Measurements from ENCODE around the gene CCDC149. TPM values are rescaled to one million over a fixed set of nuclear protein-coding genes. Genes with fewer than 3 reads are reported as not detected.
A peak's percentile ranks its signal among the peaks of the same experiment; 100 is the strongest.

The CCDC149 gene
- total RNA-seq, 2 experiments from 2014 or later, result not detected

- Histone ChIP-seq H3K27ac (ENCODE audit: low read depth, low read length, poor library complexity, severe bottlenecking) (no peak overlapping the region), H4K20me1 (ENCODE audit: insufficient read depth, low read length) (no peaks in the 10 kb centered on the region), H3K4me1 (ENCODE audit: insufficient read depth, low read length, poor library complexity, severe bottlenecking) (no peaks in the 10 kb centered on the region), H3K4me3 (ENCODE audit: low read depth, low read length, poor library complexity, severe bottlenecking) (no peak overlapping the region), H3K4me2 (ENCODE audit: low read length) (no peak overlapping the region), H2AFZ (ENCODE audit: low read length) (no peak overlapping the region), H3K79me2 (ENCODE audit: insufficient read depth, low read depth, low read length) (no peaks in the 10 kb centered on the region), H3K9me2 (ENCODE audit: insufficient read depth, low read length) (no peaks in the 10 kb centered on the region), H3K36me3 (ENCODE audit: insufficient read depth, low read length) (no peaks in the 10 kb centered on the region), H3K9me3 (ENCODE audit: low read length) (no peaks in the 10 kb centered on the region)
- no peak for DNase-seq (ENCODE audit: low spot score)
- POLR2A ChIA-PET, result no interaction called here
- no TSS peak for BruUV-seq (replicated peaks)
- intact Hi-C loops (cut with micrococcal nuclease; ENCODE audit: unreplicated experiment), result no loop called here
- CTCF ChIA-PET (ENCODE audit: unreplicated experiment), result no interaction called here
- TF ChIP-seq, protein P1, sequence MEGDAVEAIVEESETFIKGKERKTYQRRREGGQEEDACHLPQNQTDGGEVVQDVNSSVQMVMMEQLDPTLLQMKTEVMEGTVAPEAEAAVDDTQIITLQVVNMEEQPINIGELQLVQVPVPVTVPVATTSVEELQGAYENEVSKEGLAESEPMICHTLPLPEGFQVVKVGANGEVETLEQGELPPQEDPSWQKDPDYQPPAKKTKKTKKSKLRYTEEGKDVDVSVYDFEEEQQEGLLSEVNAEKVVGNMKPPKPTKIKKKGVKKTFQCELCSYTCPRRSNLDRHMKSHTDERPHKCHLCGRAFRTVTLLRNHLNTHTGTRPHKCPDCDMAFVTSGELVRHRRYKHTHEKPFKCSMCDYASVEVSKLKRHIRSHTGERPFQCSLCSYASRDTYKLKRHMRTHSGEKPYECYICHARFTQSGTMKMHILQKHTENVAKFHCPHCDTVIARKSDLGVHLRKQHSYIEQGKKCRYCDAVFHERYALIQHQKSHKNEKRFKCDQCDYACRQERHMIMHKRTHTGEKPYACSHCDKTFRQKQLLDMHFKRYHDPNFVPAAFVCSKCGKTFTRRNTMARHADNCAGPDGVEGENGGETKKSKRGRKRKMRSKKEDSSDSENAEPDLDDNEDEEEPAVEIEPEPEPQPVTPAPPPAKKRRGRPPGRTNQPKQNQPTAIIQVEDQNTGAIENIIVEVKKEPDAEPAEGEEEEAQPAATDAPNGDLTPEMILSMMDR (conservative IDR thresholded peaks at IDR 0.05; ENCODE audit: low read length), result no peak
- no peak for TF ChIP-seq EZH2phosphoT487 (IDR thresholded peaks at IDR 0.05; ENCODE audit: borderline replicate concordance, low read depth, low read length)
Observed at GRCh38 chr4:24794480-24794879, 118.4 kb downstream of the CCDC149 start.

DNA sequence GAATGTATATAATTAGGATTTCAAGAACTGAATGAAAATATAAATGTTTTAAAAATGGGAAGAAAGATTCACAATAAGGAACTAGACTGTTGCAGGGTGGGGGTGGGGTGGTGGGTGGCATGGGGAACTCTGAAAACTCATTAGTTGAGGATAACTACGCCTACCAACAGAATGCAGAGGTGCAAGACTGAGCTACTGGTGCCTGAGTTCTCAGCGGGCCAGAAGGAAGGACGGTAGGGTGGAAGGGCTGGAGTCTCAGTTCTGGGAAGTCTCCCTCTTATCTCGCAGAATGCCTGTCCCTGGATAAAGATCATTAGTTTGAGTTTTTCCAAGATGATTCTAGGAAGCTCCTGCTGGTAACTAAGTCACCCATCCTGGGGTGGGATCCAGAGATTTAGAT lies 118.8 kb downstream of the CCDC149 start:
- Histone ChIP-seq H3K36me3 (ENCODE audit: insufficient read depth, low read length) (no peaks in the 10 kb centered on the region), H3K27ac (ENCODE audit: low read depth, low read length, poor library complexity, severe bottlenecking) (no peak overlapping the region), H3K4me3 (ENCODE audit: low read depth, low read length, poor library complexity, severe bottlenecking) (no peak overlapping the region), H3K79me2 (ENCODE audit: insufficient read depth, low read depth, low read length) (no peaks in the 10 kb centered on the region), H2AFZ (ENCODE audit: low read length) (no peak overlapping the region), H4K20me1 (ENCODE audit: insufficient read depth, low read length) (no peaks in the 10 kb centered on the region), H3K4me1 (ENCODE audit: insufficient read depth, low read length, poor library complexity, severe bottlenecking) (no peaks in the 10 kb centered on the region), H3K9me2 (ENCODE audit: insufficient read depth, low read length) (no peaks in the 10 kb centered on the region), H3K4me2 (ENCODE audit: low read length) (no peak overlapping the region), H3K9me3 (ENCODE audit: low read length) (no peaks in the 10 kb centered on the region)
- intact Hi-C loops (cut with micrococcal nuclease; ENCODE audit: unreplicated experiment), result no loop called here
- no TSS peak for BruUV-seq (replicated peaks)
- POLR2A ChIA-PET, result interaction anchor here (0.5 to 0.6 kb wide), 2 partner anchors 40 to 366 kb away, joined by 4 read pairs; no protein-coding TSS in a partner anchor
- DNase-seq (ENCODE audit: low spot score), result no peak
- CTCF ChIA-PET (ENCODE audit: unreplicated experiment), result no interaction called here
- TF ChIP-seq EZH2phosphoT487 (IDR thresholded peaks at IDR 0.05; ENCODE audit: borderline replicate concordance, low read depth, low read length), result no peak
- TF ChIP-seq, protein P1 (conservative IDR thresholded peaks at IDR 0.05; ENCODE audit: low read length), result no peak

- no TSS peak for BruUV-seq (replicated peaks)
Observed at GRCh38 chr4:24793219-24794005, 119.4 kb downstream of the CCDC149 start.

More at GRCh38 chr4:24793219-24794005, 119.4 kb downstream of the CCDC149 start:
- Histone ChIP-seq H3K4me3 (ENCODE audit: low read depth, low read length, poor library complexity, severe bottlenecking) (no peak overlapping the region), H3K79me2 (ENCODE audit: insufficient read depth, low read depth, low read length) (no peaks in the 10 kb centered on the region), H3K4me2 (ENCODE audit: low read length) (no peak overlapping the region), H3K4me1 (ENCODE audit: insufficient read depth, low read length, poor library complexity, severe bottlenecking) (no peaks in the 10 kb centered on the region), H2AFZ (ENCODE audit: low read length) (no peak overlapping the region), H3K36me3 (ENCODE audit: insufficient read depth, low read length) (no peaks in the 10 kb centered on the region), H3K9me2 (ENCODE audit: insufficient read depth, low read length) (no peaks in the 10 kb centered on the region), H3K27ac (ENCODE audit: low read depth, low read length, poor library complexity, severe bottlenecking) (no peak overlapping the region), H3K9me3 (ENCODE audit: low read length) (no peaks in the 10 kb centered on the region), H4K20me1 (ENCODE audit: insufficient read depth, low read length) (no peaks in the 10 kb centered on the region)
- TF ChIP-seq, protein P1 (conservative IDR thresholded peaks at IDR 0.05; ENCODE audit: low read length), result 0 out of 2 replicates have a peak, but pooled peaks have one; percentile 21
- TF ChIP-seq EZH2phosphoT487 (IDR thresholded peaks at IDR 0.05; ENCODE audit: borderline replicate concordance, low read depth, low read length), result no peak
- intact Hi-C loops (cut with micrococcal nuclease; ENCODE audit: unreplicated experiment), result no loop called here
- ChIA-PET CTCF (ENCODE audit: unreplicated experiment) (no interaction called here), POLR2A (interaction anchor here (0.5 to 0.7 kb wide), 3 partner anchors 17 to 366 kb away, joined by 3 to 4 read pairs (median 4); no protein-coding TSS in a partner anchor)
- no peak for DNase-seq (ENCODE audit: low spot score)
